DMS53 treated with DMSO at 0.1 percent for 48 hours (cell line): ENCODE measurements around the gene NRXN3.
A peak's percentile ranks its signal among the peaks of the same experiment; 100 is the strongest.
"Not testable (repeated sequence)": the region's sequence is repeated elsewhere in the genome, so short reads cannot be mapped to it uniquely, and the experiment has no call there.

Experiments
- DNase-seq: peaks from one replicate; lab custom pipeline; 2025; ENCODE audit not compliant: unreplicated experiment; lab: John Stamatoyannopoulos, UW

NRXN3 gene

DNA sequence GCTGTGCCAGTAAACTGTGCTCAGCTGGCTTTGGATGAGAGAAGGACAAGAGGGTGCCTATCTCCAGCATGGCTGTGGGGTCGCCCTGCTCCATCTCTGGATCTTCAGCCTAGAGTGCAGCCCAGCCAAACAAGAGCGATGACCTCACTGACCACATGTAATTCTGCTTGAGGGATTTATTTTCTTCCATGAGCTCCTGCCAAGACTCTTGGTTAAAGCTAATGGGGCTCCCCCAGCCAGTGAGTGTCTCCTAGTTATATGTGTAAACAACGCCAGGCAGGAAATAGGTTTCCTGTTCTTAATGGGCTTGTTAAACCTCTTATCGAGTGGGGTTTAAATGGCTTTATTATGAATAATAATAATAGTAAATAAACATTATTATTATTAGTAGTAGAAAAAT is 397.2 kb downstream of the NRXN3 start:
- no peak for DNase-seq

DNA sequence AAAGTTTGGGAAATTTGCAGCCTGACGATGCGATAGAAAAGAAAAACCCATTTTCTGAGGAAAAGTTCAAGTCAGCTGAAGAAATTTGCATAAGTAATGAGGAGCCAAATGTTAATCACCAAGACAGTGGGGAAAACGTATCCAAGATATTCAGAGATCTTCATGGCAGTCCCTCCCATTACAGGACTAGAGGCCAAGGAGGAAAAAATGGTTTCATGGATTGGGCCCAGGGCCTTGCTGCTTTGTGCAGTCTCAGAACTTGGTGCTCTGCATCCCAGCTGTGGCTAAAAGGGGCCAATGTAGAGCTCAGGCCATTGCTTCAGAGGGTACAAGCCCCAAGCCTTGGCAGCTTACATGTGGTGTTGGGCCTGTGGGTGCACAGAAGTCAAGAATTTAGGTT is 403.6 kb downstream of the NRXN3 start:
- not testable (repeated sequence) for DNase-seq

DNA sequence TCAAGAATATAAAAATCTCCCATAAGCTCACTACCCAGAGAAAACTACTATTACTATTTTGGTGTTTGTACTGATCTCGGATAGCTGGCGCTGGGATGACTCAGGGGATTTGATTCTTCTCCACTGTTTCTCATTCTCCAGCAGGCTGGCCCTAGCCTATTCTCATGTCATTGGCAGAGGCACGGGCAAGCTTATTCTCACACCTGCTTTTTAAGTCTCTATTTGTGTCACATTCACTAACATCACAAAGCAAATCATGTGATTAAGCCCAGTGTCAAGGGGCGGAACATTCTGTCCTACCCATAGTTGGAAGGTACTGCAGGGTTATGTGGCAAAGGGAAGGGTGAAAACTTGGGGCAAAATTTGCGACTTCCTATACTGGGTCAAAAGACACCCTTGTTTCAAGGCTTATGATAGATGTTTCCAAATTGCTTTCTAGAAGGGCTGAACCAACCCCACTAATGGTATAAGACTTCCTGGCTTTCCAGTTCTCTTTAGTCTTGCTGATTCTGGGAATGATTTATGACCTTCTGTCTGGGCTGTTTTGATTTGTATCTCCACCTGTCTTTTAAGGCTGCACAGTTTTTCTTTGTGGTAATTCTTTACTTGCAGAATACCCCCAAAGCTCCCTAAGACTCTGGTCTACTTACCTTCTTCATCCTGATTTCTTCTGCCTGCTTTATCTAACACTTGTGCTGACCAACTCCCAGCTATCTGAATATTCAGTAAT is 406.4 kb downstream of the NRXN3 start:
- DNase-seq, result no peak

DNA sequence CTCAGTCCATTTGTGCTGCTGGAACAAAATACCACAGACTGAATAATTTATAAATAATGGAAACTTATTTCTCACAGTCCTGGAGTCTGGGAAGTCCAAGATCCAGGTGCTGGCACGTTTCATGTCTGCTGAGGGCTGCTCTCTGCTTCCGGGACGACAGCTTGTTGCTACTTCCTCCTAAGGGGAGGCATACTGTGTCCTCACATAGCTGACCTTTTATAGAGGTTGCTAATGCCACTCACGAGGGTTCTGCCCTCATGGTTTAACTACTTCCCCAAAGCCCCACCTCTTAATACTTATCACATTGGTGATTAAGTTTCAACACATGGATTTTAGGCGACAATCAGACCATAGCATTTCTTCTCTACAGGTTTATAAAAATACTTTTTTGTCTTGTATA is 411.1 kb downstream of the NRXN3 start:
- no peak for DNase-seq

DNA sequence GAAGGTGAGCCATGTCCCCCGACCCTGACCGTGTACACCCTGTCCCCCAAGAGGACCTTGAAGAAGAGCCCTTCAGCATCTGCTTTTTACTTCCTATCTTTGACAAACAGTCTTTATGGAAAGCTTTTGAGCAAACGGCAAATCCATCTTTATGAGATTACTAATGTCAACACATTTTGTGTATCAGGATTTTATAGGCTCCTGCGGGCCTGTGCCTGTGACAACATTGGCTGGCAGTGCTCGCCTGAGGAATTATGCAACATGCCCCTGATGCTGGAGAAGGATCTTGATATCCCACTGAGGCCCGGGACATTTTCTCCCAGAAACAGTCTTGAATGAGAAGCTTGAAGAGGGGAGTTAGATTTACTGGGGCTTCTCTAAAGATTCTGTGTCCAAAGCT is 416.5 kb downstream of the NRXN3 start:
- no peak for DNase-seq

DNA sequence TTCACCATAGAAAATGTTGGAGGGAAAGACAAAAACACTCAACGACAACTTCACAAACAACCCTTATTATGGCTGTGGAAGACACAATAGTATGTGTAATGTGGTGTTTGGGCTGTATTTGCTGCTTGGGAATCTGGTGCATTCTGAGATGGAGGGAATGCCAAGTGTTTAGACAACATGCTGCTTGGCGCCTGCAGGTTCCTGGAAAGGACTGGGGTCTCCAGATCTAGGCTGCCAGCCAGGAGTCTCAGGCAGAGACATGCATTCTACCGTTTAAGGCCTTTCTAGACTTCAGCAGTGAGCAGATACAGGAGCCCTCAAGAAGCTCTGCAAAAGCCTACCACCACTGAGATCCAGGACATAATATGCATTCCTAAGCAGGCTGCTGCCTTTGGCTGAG is 418.7 kb downstream of the NRXN3 start:
- DNase-seq, result no peak

DNA sequence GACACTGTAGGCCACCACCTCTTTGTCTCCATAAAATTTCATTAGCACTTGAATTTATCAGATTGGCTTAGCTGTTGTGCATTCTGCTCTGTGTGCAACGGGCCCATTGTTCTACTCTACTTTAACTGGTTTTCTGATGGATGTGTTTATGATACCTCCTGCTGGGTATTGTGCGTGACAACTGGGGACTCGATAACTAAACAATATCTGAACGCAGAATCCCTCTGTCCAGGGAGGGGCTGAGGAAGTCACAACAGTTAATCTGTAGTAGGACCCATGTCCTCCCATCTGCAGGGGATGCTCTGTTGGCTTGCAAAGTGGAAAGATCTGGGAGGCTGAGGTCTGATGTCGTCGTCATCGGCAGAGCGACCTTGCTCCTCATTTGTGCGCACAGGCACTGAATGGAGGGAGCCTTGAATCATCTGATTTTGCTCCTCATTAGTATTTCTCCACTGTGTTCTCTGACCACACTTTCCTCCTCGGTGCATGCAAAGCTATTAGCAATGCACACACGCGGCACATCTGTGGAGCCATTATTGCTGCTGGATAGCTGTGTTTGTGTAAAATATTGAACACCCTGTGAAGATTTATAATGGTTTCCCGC is 422.5 kb downstream of the NRXN3 start:
- DNase-seq, result no peak

DNA sequence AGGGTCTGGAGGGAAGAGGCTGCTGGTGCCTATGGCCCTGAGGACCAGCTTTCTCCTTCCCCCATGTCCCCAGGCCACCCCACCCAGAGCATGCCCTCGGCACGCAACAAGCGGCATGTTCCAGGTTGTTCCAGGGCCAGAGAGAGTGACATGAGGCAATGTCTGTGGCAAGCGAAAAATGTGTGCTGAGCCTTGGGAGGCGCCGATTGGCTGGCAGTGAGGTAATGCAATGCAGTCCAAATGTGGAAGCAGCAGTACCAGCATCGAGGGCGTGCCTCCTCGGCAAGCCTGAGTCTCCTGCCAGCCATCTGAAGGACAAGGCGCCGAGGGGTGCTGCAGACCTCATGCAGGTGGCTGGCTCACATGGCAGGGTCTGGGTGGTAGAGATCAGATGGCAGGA is 423.8 kb downstream of the NRXN3 start:
- no peak for DNase-seq

DNA sequence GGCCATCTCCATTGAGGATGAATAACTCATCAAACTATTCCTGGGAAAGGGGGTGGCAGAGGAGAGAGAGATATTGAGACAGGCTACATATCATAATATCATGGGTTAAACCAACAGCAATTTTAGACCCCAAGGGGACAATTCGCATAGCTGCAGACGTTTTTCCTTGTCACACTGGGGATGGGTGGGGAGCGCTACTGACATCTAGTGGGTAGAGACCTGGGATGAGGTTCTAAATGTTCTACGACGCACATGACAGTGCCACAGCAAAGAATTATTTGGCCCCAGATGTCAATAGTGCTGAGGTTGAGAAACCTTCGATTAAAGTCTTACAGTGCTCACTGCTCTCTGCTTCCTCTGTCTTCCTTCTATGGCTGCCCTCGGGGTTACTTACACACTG is 425.6 kb downstream of the NRXN3 start:
- DNase-seq, result peak; percentile 4

DNA sequence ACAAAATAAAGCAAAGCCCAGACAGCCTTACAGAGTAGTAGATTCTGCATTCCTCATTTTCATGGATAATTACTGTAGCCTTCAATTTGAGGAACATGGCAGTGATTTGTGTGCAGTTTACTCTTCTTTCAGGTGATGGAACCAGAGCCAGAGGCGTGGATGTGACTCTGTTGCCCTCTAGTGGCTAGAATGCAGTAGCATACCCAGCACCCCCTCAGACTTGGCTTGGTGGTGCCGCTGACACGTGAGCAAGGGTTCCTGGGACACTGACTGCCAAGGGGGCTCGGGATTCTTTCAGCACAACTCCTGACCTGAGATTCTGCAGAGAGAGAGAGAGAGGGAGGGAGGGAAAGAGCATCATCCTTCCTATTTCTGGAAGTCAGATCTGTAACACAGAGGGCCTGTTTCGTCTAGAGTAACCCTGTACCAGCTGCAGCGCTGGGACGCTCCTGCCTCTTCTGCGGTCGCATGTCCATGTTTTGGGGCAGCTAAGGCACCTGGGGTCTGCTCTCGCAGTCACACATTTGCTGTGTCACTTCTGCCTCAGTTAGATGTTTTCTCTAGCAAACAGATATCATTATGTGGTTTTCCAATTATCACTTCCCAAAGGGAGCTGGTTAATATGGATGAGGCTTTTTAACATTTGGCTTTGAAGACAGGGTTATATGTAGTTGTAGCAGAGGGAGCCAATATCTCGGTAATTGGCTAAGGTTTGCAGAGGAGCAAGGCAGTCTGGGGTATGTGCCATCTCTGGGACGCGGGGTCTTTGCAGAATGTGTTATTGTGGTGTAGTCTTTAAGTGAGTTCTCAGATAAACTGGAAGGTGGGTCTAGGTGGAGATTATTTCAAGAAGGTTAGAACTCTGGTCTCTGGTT is 428.1 kb downstream of the NRXN3 start:
- peak; percentile 32 for DNase-seq

DNA sequence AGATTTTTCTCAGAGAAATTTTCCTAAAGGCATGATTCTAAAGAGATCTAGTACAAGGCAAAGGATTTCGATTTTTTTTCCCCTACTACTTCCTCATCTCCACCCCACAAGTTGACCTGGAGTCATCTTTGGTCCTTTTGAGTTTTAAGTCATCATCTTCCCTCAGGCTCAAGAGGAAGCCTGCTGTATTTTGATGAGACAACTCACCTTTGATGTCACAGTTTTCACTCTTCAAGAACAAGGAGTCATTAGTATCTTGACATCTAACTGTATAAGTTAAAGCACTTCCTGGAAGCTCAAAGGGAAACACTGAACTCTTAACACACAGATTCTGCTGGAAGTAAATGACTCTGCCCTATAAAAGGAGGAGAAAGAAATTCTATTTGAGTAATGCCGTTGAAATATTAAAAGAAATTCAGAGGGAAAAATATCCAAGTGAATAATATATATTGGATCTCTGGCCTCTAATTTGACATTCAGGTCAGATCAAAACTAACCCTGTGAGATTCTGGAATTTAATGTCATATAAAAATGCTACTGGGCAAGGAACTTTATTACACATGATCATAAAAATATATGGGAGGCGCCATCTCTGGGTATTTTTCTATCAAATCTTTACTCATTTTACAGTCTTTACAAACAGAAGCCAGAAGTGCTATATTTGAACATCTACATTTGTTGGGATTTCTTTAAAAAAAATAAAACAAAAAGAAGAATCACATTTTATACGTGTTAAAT is 435.0 kb downstream of the NRXN3 start:
- DNase-seq, result no peak

DNA sequence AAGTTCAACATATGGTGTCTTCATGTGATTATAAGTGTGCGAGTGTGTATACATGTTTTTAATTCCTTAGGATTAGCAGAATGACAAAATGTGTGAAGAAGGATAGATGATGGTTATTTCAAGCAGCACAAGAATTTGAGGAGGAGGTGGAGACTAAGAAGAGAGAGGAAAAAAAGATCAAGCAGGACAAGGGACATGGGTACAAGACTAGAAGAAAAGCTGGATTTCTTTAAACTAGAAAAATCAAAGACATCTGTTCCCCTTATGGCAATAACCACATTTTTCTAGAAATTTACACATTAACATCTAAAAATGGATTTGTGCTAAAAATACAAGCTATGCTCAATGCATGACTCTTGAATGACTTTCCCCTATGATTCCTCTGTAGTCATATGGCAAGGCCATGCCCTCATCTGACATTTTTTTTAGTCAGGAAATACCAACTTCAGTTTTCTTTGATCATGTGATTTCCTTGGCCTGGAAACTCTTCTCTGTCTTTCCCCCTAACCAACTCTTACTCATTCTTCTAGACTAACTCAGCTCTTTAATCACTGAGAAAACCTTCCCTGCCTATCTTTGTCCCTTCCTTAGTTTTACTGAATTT is 435.8 kb downstream of the NRXN3 start:
- no peak for DNase-seq

DNA sequence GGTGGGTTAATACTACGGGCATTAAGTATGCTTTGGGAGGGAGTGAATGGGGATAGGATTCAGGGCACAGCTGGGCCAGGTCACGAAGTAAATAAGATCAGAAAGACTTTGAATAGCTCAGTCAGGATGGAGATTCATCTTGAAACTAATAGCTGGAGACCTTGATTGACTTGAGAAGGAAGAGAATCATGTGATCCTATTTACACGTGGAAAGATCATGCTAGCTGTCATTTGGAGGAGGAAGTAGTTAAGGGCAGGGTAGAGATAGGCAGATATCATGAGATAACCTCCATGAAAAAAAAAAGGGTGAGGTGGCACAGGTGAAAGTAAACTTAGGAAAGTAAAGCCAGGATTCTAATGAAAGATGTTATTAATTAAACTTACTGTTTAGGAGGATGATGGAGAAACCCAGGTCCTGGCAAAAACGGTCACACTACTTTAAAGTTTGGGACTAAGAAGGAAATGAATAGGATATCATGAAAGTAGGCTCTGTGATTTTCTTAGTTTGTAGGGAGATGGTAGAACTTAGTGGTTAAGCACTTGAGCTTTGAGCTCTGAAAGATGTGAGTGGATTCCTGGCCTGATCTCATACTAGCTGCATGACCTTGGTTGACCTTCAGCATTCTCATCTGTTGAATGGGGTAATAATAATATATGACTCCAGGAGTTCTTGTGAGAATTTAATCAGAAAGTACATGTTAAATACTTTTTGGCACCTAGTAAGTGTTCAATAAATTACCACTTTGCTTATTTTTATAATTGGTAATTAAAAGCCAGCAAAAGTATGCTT is 439.0 kb downstream of the NRXN3 start:
- DNase-seq, result no peak

DNA sequence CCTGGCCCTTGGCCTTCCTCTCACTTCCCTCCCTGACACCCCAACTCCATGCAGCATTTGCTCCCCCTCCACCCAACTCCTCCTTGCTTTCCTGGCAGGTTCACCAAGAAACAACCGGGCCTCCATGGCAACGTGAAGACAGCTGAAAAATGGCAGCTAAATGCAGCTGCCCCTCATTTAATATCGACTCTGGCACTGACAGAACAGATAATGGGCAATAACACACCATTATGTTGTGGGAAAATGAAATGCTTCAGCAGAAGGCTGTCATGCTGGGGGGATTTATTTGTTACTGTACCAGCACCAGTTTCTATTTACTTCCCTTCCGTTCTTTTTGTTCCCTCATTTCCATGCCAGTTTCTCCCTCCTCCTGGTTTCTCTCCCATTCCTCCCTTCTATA is 440.8 kb downstream of the NRXN3 start:
- DNase-seq, result no peak

DNA sequence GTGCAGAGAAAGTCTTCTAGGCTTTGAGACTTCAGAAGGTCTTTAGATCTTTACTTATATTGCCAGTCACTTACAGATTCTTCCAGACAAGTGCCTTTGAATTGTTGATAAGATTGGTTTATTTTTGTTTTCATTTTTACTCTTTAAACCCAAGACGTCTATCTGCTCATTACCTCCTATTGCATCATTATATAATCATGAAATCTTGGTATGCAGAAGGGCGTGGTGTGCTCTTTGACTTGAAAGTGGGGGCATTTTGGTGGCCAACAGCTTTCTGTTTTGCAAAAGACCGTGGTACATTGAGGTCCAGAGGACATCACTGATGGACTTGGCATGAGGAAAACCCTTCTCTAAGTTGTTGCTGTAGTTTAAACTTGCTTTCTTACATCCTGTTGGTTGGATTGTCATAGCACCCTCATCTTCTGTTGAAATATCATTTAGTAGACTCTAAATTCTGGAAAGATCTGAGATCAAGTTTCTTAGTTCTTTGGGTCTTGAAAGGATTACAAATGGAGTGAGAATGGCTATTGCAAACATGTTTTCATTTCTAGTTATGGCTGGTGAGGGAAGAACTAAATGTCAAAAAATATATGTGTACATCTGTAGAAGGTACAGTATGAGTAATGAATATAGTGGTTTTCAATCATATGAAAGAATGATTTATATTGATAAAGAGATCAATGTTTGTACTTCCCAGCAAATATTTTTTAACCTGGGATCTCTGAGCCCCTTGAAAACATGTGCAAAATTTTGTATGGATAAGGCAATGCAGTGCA is 441.8 kb downstream of the NRXN3 start:
- DNase-seq, result no peak

DNA sequence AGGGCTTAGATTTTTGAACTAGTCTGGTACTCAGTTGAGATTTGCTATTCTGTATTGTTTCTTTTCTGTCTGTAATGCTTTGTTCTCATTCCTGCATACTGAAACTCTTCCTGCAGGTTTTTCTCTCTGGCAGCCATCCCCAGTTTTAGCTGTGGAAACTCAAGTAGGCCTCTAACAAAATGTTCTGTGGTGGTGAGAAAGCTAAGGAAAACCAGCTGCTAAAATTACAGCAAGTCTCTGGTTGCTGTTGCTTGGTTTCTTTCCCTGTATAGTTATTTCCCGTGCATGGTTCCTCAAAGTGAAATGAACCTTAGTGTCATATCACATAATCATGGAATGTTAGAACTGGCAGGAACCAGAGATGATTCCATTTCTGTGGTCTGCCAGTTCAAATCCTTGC is 442.5 kb downstream of the NRXN3 start:
- DNase-seq, result no peak

DNA sequence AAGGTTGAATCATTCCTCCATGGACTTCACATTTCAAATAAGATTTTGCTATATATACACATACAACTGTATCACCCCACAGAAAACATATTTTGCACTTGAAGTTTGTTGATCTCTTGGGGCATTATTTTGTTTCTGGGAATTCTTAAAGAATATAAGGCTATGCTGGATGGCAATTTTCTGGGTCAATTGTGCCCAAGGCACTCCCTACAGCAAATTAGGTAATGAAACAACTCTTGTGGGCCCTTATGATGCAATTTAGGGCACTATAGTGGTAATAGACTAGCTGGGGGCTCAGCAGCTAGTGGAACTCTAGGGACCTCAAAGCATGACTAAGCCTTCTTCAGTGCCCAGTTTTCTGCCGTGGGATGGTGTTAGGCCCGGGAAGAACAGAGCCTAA is 444.4 kb downstream of the NRXN3 start:
- DNase-seq, result no peak

DNA sequence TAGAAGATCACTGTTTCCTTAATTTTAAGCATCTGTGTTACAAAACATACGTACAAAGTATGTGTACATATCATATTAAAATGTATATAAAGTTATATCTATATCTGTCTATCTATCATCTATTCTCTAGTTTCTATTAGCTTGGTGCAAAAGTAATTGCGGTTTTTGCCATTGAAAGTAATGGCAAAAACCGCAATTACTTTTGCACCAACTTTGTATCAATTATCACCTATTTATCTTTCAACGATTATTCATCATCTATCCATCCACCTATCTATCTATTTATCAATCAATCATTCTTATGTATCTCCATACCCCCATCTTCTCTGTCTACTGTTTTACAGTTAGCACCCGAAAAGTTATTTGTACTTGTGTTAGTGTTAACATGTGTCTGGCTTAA is 447.6 kb downstream of the NRXN3 start:
- no peak for DNase-seq

DNA sequence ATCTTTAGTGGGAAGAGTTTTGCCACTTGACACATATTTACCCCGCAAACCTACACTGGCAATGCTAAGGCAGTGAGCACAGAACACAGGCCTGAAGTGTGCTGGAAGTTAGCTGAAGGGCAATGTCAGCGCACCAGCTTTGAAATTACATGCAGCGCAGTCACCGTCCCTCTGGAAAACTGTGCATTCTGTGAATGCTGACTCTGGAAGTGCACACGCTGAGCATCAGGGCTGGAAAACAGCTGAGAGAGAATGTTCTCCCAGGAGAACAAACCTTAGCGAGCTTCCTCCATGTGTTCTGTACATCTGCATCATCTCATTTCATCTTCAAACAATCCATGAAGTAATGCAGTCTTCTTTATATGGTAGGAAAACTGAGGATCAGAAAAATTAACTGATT is 448.2 kb downstream of the NRXN3 start:
- no peak for DNase-seq
